Fibroblast of peridontal ligament (primary cell): ENCODE results near the gene TAGLN3.
"Not testable (repeated sequence)": the region's sequence is repeated elsewhere in the genome, so short reads cannot be mapped to it uniquely, and the experiment has no call there.

Source experiments
- DNase-seq: peaks from one replicate; pipeline ENCODE4 v3.0.0-alpha.2; 2010; ENCODE audit errors: extremely low read depth

The TAGLN3 gene

DNA sequence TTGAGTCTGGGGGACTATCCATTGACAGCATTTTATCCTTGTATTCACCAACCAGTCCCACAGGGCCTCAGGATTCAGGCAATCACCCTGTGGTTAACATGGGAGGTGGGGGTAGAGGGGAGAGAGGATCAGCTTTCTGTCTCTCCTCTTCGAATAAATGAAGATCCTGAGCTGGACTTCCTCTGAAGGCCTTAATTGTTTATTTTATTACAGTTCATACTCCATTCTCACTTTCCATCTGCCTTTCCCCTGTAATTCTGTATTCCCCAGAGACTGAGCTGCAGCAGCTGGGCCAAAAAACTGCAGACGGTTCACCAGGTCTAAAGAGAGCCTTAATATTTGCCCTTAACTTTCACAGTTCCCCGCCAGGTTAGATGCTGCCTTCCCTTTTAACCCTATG lies 11.9 kb downstream of the TAGLN3 start:
- peak; percentile 57 for DNase-seq

DNA sequence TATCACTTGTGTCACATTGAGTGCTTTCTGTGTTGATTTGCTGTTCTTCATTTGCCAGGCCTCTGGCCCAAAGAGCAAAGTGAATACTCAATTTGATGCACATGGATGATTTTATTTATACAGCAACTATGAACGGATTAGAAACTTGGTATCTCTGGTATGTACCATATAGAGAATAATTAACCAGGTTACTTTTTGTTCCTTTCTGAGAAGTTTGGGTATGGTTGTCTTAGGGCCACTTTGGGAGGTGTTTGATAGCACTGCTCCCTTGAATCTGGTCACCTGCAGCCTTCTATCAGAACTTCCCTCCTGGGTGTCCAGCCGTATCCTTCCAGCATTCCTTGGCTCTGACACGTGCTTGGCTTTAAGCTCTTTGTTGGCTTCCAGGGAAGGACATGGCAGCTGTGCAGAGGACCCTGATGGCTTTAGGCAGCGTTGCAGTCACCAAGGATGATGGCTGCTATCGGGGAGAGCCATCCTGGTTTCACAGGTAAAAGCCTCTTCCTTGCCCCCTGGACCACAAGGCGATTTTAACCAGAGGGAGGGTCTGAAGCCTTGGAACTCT lies 12.7 kb downstream of the TAGLN3 start:
- DNase-seq, result no peak

DNA sequence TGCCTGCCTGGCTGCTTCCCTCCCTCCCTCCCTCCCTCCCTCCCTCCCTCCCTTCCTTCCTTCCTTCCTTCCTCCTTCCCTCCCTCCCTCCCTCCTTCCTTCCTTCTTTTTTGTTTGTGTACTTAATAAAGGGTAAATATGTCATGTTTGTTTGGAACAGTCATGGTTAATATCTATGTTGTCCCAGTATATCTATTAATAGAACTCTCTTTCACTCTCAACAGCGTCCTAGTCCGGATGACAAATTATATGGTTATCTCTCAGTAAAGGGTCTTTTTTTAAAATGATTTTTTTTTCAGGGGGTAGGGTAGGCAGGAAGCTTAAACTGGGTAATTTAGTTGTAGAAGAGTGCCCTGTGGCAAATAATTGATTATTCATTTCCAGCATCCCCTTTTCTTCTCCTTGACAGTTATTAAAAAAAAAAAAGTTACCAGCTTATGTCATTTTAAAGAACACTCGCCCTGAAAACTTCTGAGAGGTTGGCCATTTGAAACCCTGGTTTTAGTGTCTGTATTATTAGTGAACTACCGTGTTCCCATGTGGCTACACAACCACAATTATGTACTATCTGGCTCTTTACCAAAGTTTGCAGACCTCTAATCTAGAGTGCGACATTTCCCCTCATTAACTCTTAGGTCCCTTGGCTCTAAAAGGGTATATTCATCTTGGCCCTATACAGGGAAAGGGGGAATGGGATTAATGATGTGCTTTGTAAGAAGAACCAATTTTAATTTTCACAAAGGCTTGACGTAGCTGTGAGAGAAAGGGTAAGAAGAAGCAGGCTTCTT lies 13.7 kb downstream of the TAGLN3 start:
- no peak for DNase-seq

DNA sequence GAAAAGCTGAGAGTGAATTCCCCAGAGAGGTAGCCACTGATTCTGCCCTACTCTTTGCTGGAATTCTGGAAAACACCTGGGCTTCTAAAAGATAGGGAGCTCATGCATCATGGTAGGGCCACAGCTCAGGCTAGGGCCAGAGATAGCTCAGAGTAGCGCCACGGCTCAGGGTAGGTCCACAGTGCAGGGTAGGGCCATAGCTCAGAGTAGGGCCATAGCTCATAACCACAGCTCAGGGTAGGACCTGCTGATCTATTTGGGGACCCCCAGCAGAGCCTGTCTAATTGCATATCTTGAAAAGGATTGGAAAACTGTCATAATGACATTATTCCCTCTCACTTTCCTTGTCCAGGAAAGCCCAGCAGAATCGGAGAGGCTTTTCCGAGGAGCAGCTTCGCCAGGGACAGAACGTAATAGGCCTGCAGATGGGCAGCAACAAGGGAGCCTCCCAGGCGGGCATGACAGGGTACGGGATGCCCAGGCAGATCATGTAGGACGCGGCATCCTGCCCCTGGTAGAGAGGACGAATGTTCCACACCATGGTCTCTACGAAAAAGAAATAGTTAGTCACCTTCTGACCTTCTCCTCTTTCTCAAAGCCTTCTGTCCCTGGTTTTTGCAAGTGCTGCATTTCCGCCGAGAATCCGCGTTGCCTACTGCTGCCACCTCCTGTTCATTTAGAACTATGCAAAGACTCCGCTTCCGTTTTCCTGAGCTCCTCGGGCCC lies 14.5 kb downstream of the TAGLN3 start:
- DNase-seq, result peak; percentile 83

DNA sequence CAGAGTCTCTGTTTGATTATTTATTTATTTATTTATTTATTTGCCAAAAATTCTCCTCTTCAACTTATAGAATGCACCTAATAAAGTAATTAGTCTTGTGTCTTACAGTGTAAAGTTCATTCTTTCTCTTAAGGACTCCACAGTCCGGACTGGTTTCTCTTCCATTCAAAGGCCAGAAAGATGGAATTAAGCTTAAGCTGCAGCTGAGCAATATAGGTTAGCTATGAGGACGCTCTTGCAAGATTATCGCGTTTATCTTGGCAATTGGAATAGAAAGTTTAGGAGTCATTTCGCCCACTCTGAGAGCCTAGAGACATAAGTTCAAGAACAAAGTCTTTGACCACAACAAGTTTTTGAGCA lies 15.0 kb downstream of the TAGLN3 start:
- no peak for DNase-seq

DNA sequence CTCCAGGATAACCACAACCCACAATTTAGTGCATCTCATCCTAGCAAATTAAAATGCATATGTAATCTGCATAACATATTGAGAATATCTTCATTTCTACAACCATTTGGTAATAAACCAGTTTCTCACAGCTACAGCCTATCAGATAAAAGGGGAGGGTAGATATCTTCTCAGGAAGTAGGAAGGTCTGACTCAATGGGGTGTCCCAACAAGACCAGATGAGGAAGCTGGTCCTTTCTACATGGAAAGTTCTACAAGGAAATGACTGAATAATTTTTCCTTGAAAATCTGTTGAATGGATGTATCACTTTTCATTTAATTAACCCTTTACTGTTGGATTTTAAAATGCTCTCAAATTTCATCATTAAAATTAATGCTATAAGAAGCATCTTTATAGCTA lies 18.4 kb downstream of the TAGLN3 start:
- no peak for DNase-seq

DNA sequence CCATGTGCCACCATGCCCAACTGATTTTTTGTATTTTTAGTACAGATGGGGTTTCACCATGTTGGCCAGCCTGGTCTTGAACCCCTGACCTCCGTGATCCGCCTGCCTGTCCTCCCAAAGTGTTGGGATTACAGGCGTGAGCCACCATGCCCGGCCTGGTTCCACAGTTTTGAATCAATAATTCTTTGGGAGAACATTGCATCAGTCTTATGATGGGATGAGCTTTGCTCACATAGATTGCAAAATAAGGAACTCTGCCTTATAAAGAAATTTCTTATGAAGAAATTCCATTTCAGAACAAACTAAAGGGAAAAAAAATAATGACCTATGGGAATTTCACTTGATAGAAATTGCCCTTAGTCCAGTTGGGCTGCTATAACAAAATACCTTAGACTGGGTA lies 20.0 kb downstream of the TAGLN3 start:
- DNase-seq, result no peak

DNA sequence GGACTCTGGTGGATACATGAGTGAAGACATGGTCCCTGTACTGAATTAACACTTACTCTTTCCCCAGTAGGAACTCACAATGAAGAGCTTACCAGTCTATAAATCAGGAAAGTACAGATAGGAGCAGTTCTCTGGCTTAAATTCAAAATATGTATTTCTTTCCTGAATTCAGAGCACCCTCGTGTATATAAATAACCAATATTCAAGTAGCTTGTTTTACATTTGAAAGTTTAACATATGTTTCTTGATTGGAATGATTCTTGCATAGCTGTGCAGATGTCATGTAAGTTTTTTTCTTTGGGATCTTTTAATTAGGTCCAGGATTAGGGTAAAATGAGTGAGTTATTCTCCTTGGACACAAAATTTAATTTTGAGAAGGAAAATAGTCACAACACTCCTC lies 21.0 kb downstream of the TAGLN3 start:
- no peak for DNase-seq

DNA sequence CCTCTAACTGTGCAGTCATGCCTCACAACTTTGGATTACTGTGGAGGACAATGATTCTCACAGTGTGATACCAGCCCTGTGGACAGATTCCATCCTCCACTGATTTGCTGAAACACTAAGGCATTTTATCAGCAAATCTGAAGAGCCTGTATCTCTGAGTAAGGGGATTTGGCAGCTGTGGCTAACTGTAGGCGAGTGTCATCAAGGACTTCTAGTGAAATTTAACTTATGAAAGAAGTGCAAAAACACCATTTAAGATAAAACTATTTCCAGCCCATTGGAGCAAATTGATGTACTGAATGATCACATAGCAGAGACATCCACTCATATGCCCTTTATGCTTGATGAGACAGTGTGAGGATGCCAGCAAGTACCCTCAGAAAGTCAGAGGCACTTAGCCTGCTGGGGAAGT lies 22.0 kb downstream of the TAGLN3 start:
- DNase-seq, result no peak

DNA sequence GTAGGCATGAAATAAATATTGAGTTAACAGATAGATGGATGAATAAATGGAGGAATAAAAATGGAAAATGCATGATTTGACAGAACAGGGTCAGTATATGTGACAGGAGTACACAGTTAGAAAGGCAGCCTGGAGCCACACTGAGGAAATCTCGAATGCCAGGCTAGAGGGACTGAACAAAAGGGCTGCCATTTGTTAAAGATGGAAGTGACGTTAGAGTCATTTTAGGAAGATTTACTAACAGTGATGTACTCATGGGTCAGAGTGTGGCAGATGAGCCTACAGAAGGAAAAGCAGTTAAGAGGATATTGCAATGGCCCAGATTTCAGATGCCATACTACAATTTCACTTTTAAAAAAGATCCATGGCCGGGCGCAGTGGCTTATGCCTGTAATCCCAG lies 28.4 kb downstream of the TAGLN3 start:
- DNase-seq, result no peak

DNA sequence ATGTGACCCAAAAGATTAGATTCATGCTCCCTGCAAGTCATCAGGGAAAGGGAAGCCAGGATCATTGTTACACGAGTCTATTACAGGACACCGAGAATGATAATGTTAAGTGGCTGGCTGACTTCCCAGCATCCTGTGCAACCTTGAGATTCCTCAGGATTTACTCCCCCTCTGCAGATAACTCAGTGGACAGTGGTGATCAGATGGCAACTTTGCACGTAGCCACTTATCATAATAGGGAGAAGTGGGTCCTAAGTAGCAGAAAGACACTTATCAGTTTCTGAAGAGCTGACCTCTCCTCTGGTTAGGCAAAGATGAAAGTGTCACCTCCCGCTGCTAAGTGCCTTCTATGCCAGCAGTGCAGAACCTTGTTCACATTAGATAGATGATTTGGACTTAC lies 29.1 kb downstream of the TAGLN3 start:
- DNase-seq, result no peak

DNA sequence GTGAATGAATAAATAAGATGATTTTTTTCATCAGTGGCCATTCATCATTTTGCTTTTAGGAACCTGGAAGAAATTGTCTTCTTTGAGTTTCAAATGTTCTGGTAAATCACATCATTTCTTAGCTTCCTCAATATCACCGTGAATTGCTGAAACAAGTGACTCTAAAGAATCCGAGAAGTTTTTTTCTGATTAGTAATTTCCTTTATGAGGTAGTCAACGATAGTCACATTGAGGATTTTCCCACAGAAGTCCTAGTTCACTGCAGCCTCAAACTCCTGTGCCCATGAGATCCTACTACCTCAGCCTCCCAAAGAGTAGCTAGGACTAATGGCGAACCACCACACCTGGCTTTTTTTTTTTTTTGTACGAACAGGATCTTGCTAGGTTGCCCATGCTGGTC lies 32.2 kb downstream of the TAGLN3 start:
- no peak for DNase-seq

DNA sequence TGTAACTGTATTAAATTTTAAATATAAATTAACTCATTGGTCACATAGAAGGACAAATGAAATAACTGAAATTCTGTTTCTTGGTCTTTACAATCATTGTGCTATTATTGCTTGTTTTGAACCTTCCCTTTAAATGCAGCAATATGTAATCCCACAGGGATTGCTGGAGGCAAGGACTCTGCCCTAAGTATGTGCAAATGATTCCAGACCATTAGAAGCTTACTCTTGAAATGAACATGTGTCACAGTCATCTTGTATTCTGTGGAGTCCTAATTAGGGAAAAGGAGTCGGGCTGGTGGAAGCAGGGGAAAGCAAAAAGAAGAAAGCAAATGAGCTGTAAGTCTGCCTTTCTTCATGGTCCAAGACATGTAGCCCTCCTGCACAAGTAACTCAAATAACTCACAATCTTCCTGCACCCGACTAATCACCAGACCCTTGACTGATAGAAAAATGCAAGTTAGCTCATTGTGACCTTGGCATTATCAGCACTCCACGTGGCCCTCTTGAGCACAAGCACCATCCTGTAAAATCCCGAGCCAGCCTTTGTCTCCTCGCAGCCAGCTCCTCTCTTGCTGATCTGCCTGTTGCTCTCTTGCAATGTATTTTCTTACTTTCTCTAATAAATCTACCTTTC lies 33.5 kb downstream of the TAGLN3 start:
- DNase-seq, result no peak

DNA sequence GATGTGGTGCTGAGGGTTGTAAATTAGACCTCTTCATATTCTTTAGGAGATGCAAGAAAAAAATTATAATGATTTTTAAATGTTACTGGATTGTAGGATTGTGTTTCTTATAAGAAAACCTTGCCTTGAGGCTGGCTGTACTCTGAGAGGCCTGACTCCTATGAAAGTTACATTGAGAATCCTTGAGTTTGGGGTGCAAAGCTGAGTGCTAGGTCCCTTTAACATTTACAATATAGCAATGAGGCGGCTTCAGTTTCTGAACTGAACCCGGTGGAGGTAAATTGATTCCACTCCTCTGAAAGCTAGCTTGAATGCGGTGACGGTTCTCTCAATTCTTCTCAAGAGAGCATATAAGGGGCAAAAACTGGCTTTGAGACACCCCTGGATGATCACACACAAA lies 35.7 kb downstream of the TAGLN3 start, which contains the start of gene TMPRSS7:
TMPRSS7 (plus strand) TSS at position 301 of the 400 bp plus-strand sequence. CDS start 110 bp downstream, outside the sequence.
- DNase-seq, result no peak

DNA sequence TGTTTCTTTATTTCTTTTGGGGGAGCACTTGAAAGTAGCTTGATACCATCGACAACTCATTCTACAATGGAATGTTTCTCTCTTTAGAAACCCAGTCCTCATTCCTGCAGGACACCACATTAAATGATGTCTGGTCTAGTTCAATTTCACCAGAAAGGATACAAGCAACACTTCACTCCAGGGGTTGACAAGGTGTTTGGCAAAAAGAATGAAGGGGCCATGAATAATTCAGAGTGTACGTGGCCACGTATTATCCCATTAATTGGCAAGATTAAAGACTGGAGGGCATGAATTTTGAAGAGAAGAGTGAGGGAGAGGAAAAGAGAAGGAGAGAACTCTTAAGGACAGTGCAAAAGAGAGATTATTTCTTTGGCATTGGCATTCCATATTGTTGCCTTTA lies 36.5 kb downstream of the TAGLN3 start:
- no peak for DNase-seq

DNA sequence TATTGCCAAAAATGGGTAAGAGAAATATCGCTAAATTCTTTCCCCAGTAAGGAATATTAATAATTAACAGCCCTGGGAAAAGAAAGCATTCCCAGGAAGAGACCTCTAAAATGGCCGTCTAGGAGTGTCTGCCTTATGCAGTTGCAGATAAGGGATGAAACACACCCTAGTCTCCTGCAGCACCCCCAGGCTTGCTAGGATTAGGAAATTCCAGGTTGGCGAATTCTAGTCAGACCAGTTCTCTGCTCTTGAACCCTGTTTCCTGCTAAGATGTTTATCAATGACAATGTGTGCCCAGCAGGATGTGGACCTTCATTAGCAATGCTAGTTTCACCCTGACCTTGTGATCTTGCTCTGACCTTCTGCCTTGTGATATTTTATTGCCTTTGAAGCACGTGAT lies 38.5 kb downstream of the TAGLN3 start:
- DNase-seq, result not testable (repeated sequence)

DNA sequence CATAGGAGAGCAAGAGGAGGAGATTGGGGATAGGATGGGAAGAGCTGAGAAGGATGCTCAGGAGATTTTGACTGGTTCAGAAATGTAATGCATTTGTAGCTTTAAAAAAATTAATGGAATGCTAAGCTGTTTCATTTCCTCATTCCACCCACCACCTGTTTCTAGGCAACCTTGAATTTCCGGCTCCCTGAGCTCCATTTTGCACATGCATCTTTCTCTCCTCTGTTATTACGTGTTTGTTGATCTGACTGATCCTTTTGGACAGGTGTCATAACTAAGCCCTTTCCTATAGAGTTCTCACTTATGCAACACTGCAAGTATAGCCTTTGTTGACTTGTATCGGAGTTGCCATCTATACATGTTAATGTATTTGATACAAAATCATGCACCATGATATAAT lies 40.1 kb downstream of the TAGLN3 start:
- DNase-seq, result no peak

DNA sequence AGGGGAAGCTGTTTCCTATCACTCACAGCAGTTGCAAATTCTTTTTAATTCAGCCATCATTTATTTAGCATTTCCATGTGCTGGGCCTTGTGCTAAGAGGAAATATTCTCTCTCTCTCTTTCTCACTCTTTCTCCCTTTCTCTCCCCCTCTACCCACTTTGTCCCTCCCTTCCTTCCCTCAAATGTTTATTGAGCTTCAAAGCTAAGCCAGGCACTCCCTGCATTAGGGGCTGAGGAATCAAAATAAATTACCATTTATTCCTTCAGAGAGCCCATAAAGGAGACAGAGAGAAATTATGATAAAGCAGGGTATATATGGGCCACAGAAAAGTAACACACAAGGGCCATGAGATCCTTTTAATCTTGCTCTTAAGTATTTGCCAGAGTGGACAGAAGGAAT lies 42.6 kb downstream of the TAGLN3 start:
- DNase-seq, result no peak

DNA sequence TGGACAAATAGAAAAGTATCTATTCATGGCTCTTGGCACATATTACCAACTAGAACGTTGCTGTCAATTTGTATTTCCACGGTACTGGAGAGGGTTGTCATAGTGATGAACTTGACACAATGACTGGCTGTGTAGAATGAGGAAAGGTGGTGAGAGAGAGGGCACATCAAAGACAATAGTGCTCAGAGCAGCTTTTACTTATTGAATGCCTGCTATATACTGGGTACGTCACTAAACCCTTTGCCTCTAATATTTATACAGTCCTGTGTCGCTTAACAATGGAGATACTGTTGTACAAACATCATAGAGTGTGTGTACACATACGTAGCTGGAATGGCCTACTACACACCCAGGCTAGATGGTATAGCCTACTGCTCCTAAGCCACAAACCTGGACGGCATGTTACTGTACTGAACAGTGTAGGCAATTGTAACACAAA lies 44.1 kb downstream of the TAGLN3 start:
- DNase-seq, result no peak

DNA sequence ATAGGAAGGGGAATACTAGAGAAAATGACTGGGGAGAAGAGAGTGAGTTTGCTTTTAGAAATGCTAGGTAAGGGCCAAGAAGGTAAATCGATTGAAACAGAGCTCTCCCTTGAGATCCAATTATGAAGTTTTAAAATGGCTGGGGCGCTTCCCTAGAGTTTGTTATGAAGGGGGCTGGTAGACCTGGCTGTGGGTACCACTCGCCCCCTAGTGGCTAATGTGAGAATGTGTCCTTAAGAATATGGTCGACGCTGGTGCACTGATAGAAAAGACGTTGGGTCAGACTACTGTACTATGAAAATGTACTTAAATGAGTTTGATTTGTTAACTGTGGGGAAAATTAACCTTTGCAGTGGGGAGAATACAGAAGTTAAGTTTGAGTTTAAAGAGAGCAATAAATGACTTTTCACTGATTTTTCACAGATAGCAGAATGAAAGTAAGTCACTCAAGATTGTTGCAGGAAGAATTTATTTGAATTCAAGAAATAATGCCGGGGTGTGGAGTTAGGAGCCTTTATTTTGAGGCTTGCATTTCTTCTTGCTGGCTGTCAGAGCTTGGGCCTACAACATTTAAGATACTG lies 45.0 kb downstream of the TAGLN3 start:
- peak; percentile 78 for DNase-seq

DNA sequence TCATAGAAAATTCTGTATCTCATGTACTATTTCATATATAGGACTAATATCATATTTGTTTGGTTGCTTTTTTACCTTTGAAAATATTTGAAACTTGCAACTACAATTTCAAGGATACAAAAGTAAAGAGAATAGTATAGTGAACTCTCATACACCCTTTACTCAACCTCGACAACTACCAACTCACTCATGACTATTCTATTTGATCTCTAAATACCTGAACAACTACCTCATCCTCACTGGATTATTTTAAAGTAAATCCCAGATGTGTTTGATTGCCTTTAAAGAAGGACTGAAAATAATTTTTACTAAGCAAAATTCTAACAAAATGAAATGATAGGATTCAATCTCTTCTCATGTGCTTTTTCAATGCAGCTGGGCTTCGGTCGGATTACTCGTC lies 47.9 kb downstream of the TAGLN3 start:
- DNase-seq, result no peak

DNA sequence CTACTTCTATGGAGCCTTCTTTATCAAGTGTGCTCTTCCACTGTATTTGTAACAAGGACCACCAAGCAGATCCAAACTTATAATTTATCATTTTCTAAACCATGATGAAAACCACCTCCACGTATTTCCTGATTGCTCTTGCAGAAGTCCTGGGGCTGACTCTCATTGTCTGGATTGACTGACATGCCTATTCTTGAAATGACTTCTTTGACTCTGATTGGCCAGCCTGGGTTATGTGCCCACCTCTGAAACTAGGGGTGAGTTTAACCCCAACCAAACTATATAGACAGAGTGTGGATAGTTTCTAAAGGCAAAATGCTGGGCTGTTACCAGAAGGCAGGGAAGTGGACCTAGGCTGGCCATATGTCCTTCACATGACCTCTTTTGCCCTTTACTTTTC lies 48.5 kb downstream of the TAGLN3 start:
- DNase-seq, result no peak
